Esophagus (tissue), 2 donors: ENCODE measurements around the gene TOMM5. TPM values are rescaled to one million over a fixed set of nuclear protein-coding genes. Genes with fewer than 3 reads are reported as not detected.

Source experiments
- H3K27ac ChIP-seq, 2 donors: one replicate each; pipeline ENCODE4 v1.5.1; 2013; ENCODE audit warnings: low read depth in 2 of 2, mild to moderate bottlenecking in 2 of 2, inconsistent platforms in 1 of 2, low read length in 1 of 2, moderate library complexity in 1 of 2
- H3K27me3 ChIP-seq, 2 donors: one replicate each; pipeline ENCODE4 v1.6.1; 2013; ENCODE audit warnings: low read length in 2 of 2, control low read depth in 1 of 2, mild to moderate bottlenecking in 1 of 2; ENCODE audit not compliant: insufficient read depth in 2 of 2, control insufficient read depth in 1 of 2
- H3K36me3 ChIP-seq, 2 donors: one replicate each; pipeline ENCODE4 v1.6.1; 2013; ENCODE audit warnings: low read length in 1 of 2; ENCODE audit not compliant: control insufficient read depth in 2 of 2, insufficient read depth in 2 of 2
- H3K4me1 ChIP-seq, 2 donors: one replicate each; pipeline ENCODE4 v1.6.1; 2013; ENCODE audit warnings: low read length in 1 of 2; ENCODE audit not compliant: control insufficient read depth in 2 of 2, insufficient read depth in 2 of 2
- H3K4me3 ChIP-seq, 2 donors: one replicate each; pipeline ENCODE4 v1.5.1; 2013; ENCODE audit warnings: low read length in 2 of 2, mild to moderate bottlenecking in 2 of 2, low read depth in 1 of 2, moderate library complexity in 1 of 2
- H3K9me3 ChIP-seq, 2 donors: one replicate each; pipeline ENCODE4 v1.6.1; 2013; ENCODE audit warnings: mild to moderate bottlenecking in 2 of 2, low read depth in 1 of 2, low read length in 1 of 2, moderate library complexity in 1 of 2; ENCODE audit not compliant: control insufficient read depth in 2 of 2, insufficient read depth in 1 of 2
- WGBS, 2 donors: extraction: QIAGEN DNeasy Blood & Tissue Kit; methylation state at CpG; one replicate each; pipeline ENCODE4 v1.1.7; 2013; 5-methylcytosine and 5-hydroxymethylcytosine counted together
- polyA plus RNA-seq, 2 donors: library from polyadenylated mRNA; stranded (reverse); fragments of 200-250 nt; gene quantifications; one replicate each; pipeline ENCODE4 v1.2.3, GENCODE V29; 2013
- donor health status: healthy with polysubstance abuse.
- donor health status: Bipolar disorder and iron deficiency.

The TOMM5 gene
- polyA plus RNA-seq, 2 donors, result 93.3 to 113 TPM

DNA sequence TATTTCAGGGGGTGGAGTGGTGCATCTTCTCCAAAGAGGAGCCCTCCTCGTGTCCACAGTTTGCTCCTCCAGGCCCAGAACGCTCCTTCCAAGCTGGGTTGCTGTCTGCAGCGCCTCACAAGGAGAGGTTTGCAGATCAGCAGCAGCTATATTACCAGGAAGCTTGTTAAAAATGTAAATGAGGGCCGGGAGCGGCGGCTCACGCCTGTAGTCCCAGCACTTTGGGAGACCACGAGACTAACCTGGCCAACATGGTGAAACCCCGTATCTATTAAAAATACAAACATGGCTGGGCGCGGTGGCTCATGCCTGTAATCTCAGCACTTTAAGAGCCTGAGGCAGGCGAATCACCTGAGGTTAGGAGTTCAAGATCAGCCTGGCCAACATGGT, 33.4 kb upstream of the TOMM5 start:
- H3K27ac ChIP-seq, result no peak overlapping the region
- H3K27me3 ChIP-seq, result no peaks in the 10 kb centered on the region
- H3K9me3 ChIP-seq, result no peaks in the 10 kb centered on the region
- H3K4me3 ChIP-seq, result no peak overlapping the region
- no peaks in the 10 kb centered on the region for H3K4me1 ChIP-seq
- no peaks in the 10 kb centered on the region for H3K36me3 ChIP-seq
- 87 to 89% methylated on average over 12 of the region's 12 CpGs for WGBS, 2 donors

DNA sequence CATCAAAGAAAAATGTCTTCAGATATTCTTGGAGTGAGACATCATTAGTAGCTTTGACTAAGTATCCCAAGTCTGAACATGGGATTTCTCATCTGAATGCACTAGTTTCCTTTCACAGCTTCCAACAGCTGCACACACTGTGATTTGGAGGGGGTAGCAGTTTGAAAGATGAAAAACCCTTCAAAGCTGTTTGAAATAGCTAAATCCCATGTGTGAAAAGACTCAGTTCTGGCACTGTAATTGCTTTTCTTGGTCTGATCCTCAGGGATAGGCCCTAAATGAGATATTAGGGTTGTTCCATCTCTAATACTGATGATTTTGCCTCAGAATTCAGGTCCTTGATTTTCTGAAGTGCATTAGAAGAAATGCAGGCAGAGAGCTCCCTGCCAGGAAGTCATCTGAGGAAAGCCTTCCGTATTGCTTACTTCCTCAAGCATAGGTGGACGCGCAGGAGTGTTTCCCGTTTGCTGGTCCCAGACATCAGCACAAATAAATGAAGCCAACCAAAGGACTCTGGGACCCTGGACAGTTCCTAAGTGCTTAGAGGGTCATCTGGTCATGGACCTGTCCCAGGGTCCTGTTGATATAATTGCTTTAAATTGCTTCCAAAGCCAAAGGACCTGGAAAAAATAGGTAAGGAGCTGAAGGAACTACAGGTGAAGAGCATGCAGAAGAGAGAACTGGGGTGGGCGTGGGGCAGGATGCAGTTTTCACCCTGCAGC, 32.8 kb upstream of the TOMM5 start:
- 63 to 81% methylated on average over 5 of the region's 5 CpGs for WGBS, 2 donors
- Histone ChIP-seq H3K4me1 (no peaks in the 10 kb centered on the region), H3K36me3 (no peaks in the 10 kb centered on the region), H3K9me3 (no peaks in the 10 kb centered on the region), H3K27me3 (no peaks in the 10 kb centered on the region), H3K4me3 (no peak overlapping the region), H3K27ac (no peak overlapping the region)

DNA sequence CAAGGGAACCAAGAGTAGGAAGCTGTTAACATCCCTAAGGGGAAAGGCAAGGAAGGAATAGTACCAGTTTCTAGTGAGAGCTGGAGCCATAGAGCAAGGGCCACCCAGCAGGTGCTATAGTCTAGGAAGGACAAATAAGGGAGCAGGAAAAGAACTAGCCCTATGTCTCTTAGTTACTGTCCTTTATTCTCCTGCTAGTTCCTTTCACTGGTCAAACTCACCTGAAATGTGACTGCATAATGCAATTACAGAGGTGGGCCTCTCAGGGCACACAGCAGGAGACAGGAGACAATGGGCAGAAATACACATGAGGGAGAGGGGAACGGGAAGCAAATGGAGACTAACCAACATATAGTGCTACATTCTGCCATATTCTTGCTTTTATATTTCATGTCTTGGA, 31.7 kb upstream of the TOMM5 start:
- Histone ChIP-seq H3K9me3 (no peaks in the 10 kb centered on the region), H3K4me1 (no peaks in the 10 kb centered on the region), H3K27me3 (no peaks in the 10 kb centered on the region), H3K4me3 (no peak overlapping the region), H3K27ac (no peak overlapping the region), H3K36me3 (no peaks in the 10 kb centered on the region)
- WGBS, 2 donors, result 85 to 93% methylated on average over 1 of the region's 1 CpG

DNA sequence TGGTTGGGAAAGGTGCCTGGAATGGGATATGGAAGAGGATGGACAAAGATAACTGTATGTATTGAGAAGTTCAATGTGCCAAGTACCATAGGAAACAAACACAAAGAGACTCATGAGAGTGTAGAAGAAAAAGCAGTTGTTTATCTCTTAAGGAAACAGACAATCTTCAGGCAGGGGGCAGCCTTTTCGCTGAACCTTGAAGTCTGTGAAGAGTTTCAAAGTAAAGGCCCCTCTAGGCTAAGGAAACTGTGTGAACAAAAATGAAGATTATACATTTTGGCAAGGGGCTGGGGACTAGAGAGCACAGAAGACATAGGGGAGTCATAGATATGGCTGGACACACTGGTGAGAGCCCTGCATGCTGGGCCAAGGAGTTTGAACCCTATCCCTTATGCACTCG, 30.9 kb upstream of the TOMM5 start:
- H3K9me3 ChIP-seq, result no peaks in the 10 kb centered on the region
- no peaks in the 10 kb centered on the region for H3K4me1 ChIP-seq
- H3K27me3 ChIP-seq, result no peaks in the 10 kb centered on the region
- H3K36me3 ChIP-seq, result no peaks in the 10 kb centered on the region
- no peak overlapping the region for H3K4me3 ChIP-seq
- WGBS, 2 donors, result 81 to 83% methylated on average over 2 of the region's 2 CpGs
- H3K27ac ChIP-seq, result no peak overlapping the region

DNA sequence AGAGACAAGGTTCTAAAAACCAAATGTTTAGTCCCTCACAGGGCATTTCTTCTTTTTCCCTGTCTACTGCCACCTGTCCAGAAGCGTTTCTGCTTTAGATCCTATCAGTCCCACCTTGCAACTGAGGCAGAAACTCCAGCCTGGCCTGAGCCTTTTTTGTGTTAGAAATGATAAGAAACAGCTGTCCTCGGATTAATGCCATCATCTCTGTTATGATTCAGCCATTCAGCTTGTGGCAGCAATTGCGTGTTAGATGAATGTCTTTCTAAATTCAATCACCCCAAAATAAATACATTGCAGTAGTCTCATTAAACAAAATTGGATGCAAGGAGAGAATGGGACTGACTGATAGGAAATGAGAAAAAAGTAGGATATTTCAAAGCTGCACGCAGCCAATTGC, 30.1 kb upstream of the TOMM5 start:
- Histone ChIP-seq H3K36me3 (no peaks in the 10 kb centered on the region), H3K9me3 (no peaks in the 10 kb centered on the region), H3K4me1 (no peaks in the 10 kb centered on the region), H3K4me3 (no peak overlapping the region), H3K27me3 (no peaks in the 10 kb centered on the region), H3K27ac (no peak overlapping the region)
- WGBS, 2 donors, result 65 to 75% methylated on average over 4 of the region's 4 CpGs

DNA sequence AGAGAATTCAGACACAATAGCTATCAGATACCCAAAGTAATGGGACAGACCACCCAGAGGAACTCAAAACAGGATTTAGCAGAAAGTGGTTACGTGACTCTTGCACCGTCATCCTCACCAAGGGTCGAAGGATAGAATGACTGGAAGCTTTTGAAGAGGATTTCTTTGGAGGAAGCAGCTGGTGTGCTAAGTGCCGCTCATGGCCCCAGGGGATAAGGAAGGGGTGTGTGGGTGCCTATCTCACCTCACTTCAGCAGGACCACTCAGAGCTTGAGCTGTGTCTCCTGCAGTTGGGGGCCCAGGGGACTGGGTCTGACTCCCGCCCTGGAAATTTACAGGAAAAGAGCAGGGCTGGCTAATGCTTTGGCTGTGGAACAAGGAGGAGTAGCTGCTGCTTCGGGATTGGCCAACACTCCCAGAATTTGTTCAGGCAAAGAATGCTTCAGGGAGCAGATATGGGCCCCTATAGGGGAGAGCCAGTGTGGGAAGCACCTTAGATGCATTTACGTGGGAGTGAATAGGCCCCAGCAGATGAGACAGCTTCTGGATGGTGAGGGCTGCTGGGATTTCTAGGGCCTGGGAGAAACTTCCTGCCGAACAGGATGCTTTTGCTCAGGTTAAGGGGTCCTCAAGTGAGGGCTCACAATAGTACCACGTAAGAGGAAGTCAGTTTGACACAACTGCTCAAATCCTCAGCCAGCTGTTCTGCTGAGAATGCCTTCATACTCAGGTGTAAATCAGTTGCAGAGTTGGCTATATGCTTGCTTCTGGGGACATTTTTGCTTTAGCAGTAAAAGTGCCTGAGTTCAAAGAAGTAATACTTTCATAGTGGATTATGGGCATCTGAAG, 29.1 kb upstream of the TOMM5 start:
- 61 to 72% methylated on average over 9 of the region's 9 CpGs for WGBS, 2 donors
- no peaks in the 10 kb centered on the region for H3K36me3 ChIP-seq
- no peak overlapping the region for H3K27ac ChIP-seq
- no peaks in the 10 kb centered on the region for H3K4me1 ChIP-seq
- no peaks in the 10 kb centered on the region for H3K9me3 ChIP-seq
- H3K4me3 ChIP-seq, result no peak overlapping the region
- H3K27me3 ChIP-seq, result no peaks in the 10 kb centered on the region

DNA sequence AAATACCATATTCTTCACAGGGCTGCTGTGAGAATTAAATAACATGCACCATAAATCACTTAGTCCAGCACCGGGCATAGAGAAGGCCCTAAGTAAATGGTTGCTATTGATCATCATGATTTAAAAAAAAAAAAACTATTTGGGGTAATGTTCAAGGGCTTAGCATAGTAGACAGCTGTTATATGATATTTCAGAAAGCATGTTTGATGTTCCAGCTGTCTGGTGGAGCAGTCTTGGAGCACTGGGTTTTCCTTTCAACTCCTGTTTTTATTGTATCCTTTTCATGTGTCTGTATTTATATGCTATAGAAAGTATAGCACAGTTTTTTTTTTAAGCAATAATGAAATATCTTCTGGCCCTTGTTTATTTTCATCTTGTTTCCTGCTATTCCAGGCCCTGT, 28.0 kb upstream of the TOMM5 start:
- no peak overlapping the region for H3K4me3 ChIP-seq
- 82 to 87% methylated on average over 1 of the region's 1 CpG for WGBS, 2 donors
- H3K4me1 ChIP-seq, result no peaks in the 10 kb centered on the region
- no peaks in the 10 kb centered on the region for H3K9me3 ChIP-seq
- H3K27ac ChIP-seq, result no peak overlapping the region
- H3K27me3 ChIP-seq, result no peaks in the 10 kb centered on the region
- no peaks in the 10 kb centered on the region for H3K36me3 ChIP-seq

DNA sequence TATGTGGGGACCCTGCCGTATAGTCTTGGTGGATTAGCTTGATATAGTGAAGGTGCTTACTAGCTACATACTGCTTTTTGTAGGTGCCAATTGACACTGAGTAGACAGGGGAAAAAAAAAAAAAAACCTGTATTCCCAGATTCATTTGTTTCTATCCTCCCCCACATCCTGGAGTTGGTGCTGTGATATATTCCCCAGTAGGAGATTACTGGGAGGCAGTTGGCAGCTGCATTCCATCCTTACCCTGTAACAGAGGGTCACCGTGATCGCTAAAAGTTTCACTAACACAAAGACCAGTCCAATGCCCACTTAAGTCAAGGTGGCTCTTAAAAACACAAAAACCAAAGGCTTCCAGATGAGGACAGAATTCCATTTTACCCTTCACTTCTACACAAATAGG, 27.4 kb upstream of the TOMM5 start:
- H3K27ac ChIP-seq, result no peak overlapping the region
- 88 to 89% methylated on average over 3 of the region's 3 CpGs for WGBS, 2 donors
- H3K36me3 ChIP-seq, result no peaks in the 10 kb centered on the region
- no peaks in the 10 kb centered on the region for H3K27me3 ChIP-seq
- H3K4me3 ChIP-seq, result no peak overlapping the region
- no peaks in the 10 kb centered on the region for H3K4me1 ChIP-seq
- H3K9me3 ChIP-seq, result no peaks in the 10 kb centered on the region

DNA sequence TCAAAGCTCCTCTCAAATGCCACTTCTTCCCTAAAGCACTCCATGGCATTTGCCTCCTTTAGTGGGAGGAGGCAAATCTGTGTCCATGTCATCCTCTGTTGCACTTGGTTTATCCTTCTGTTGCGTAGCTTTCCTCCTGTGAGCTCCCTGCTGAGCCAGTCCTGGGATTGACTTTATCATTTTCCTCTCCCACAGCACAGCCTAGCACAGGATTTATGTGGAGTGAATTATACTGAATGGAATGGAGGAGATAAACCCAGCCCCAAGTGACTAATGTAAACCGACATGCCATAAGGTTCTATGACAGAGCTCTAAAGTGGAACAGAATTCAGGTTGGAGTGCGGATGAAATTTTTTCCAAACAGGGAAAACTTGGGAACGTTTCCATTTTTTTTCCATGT, 26.4 kb upstream of the TOMM5 start:
- Histone ChIP-seq H3K27me3 (peaks cover 0 to under 1% of the 10 kb centered on the region in 2 donors), H3K4me1 (no peaks in the 10 kb centered on the region), H3K9me3 (no peaks in the 10 kb centered on the region), H3K4me3 (no peak overlapping the region), H3K36me3 (no peaks in the 10 kb centered on the region), H3K27ac (no peak overlapping the region)
- 87 to 89% methylated on average over 4 of the region's 4 CpGs for WGBS, 2 donors

DNA sequence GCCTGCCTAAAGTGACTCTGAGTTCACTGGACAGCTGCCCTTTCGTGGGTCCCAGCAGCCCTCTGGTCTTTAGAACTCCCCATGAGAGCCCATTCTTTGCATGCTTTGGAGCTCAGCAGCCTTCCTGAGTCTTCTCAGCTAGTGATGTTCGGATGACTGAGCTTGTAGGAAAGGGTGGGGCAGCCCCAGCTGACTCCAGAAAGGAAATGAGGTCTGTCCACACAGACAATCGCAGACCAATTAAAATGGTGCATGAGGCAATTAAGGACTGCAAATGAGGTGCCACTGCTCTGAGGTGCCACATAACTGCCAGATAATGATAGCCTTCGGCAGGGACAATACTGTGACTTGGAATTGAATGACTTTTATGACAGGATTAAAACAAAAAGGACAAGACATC, 25.4 kb upstream of the TOMM5 start:
- no peaks in the 10 kb centered on the region for H3K4me1 ChIP-seq
- H3K27me3 ChIP-seq, result peaks cover 0 to 3% of the 10 kb centered on the region in 2 donors
- no peak overlapping the region for H3K4me3 ChIP-seq
- 56 to 59% methylated on average over 4 of the region's 4 CpGs for WGBS, 2 donors
- H3K36me3 ChIP-seq, result no peaks in the 10 kb centered on the region
- no peak overlapping the region for H3K27ac ChIP-seq
- no peaks in the 10 kb centered on the region for H3K9me3 ChIP-seq
